Measurements from ENCODE around the gene UNC79.

DNA sequence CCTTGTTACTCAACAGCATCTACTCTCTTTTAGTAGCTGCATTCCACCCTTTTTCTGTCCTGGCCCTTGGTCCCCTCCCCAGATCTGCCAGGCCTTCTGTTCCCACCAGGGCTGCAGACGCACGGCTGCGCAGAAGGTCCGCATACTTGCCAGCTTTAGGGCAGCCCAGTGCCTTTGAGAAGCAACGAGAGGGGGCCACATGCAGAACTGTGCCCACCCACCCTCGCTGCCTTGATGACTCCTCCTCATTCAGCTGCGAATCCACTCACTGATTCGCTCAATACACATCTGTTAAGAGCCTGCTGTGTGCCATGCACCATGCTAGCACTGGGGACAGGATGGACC, 318.3 kb downstream of the UNC79 start:
- TF ChIP-seq CTCF (IDR thresholded peaks at IDR 0.05; ENCODE audit: low read length) (no peak), EZH2 (IDR thresholded peaks at IDR 0.05; ENCODE audit: borderline replicate concordance, low read length) (no peak)

Data from OCI-LY1 (cell line).